ENCODE results near the gene ADAMTS6.

DNA sequence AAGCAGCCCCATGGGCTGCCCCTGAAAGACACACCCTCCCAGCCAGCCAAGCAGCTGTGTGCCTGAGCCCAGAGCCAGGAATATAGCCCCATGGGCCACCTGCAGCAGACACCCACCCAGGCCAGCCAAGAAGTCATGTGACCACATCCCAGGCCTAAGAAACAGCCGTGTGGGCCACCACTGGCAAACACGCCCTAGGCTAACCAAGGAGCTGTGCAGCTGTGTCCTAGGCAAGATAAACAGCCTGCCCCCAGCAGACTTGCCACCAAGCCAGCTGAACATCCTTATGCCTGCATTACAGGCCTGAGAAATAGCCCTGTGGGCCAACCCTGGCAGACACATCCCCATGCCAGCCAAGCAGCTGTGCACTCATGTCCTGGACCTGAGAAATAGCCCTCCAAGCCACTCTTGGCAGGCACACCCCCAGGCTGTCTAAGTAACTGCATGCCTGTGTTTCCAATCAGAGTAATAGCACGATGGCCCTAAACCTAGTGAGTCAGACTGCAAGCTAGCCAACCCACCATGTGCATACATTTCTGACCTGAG lies 143.0 kb downstream of the ADAMTS6 start:
- TF ChIP-seq CTCF (IDR thresholded peaks at IDR 0.05) (no peak), POLR2A (IDR thresholded peaks at IDR 0.05) (no peak)

Measured in heart left ventricle (tissue), 13 donors.